ENCODE measurements around the gene INTS14. TPM values are rescaled to one million over a fixed set of nuclear protein-coding genes. Genes with fewer than 3 reads are reported as not detected.

Gene INTS14
- total RNA-seq, 1 experiment from 2014 or later, result 39.9 TPM

- peak overlapping the region; percentile 1 for H3K27ac ChIP-seq (ENCODE audit: low read depth, low read length, poor library complexity, severe bottlenecking)
- no TSS peak for BruUV-seq (replicated peaks)
- POLR2A ChIA-PET (ENCODE audit: low non-redundant PET), result no interaction called here
- H3K36me3 ChIP-seq (ENCODE audit: insufficient read depth, low read length, poor library complexity, severe bottlenecking), result no peaks in the 10 kb centered on the region
- H3K9me3 ChIP-seq (ENCODE audit: low read depth, low read length, poor library complexity, severe bottlenecking), result no peaks in the 10 kb centered on the region
- no peak for DNase-seq (ENCODE audit: low spot score)
- CTCF ChIA-PET, result no interaction called here
- no peak overlapping the region for H3K4me3 ChIP-seq (ENCODE audit: low read depth, low read length, poor library complexity, severe bottlenecking)
- TF ChIP-seq EZH2 (IDR thresholded peaks at IDR 0.05; ENCODE audit: borderline replicate concordance, low read depth, low read length, poor library complexity, severe bottlenecking) (no peak), CTCF (conservative IDR thresholded peaks at IDR 0.05; ENCODE audit: low read depth, low read length) (no peak)
- intact Hi-C loops (cut with micrococcal nuclease; ENCODE audit: unreplicated experiment), result no loop called here
- no peaks in the 10 kb centered on the region for H3K27me3 ChIP-seq (replicated peaks; ENCODE audit: insufficient read depth, low read depth, low read length, poor library complexity)
- no peaks in the 10 kb centered on the region for H3K4me1 ChIP-seq (ENCODE audit: insufficient read depth, low read length, poor library complexity, severe bottlenecking)
Measured at GRCh38 chr15:65540314-65540713, 70.6 kb downstream of the INTS14 start.

- intact Hi-C loops (cut with micrococcal nuclease; ENCODE audit: unreplicated experiment), result no loop called here
- no peak for TF ChIP-seq CTCF (conservative IDR thresholded peaks at IDR 0.05; ENCODE audit: low read depth, low read length)
- no peaks in the 10 kb centered on the region for H3K36me3 ChIP-seq (ENCODE audit: insufficient read depth, low read length, poor library complexity, severe bottlenecking)
- BruUV-seq (replicated peaks), result no TSS peak
- POLR2A ChIA-PET (ENCODE audit: low non-redundant PET), result no interaction called here
- H3K4me3 ChIP-seq (ENCODE audit: low read depth, low read length, poor library complexity, severe bottlenecking), result no peak overlapping the region
- peaks cover 23% of the 10 kb centered on the region for H3K4me1 ChIP-seq (ENCODE audit: insufficient read depth, low read length, poor library complexity, severe bottlenecking)
- CTCF ChIA-PET, result no interaction called here
- no peak overlapping the region for H3K27ac ChIP-seq (ENCODE audit: low read depth, low read length, poor library complexity, severe bottlenecking)
- no peaks in the 10 kb centered on the region for H3K27me3 ChIP-seq (replicated peaks; ENCODE audit: insufficient read depth, low read depth, low read length, poor library complexity)
- DNase-seq (ENCODE audit: low spot score), result no peak
- no peaks in the 10 kb centered on the region for H3K9me3 ChIP-seq (ENCODE audit: low read depth, low read length, poor library complexity, severe bottlenecking)
Measured at GRCh38 chr15:65535192-65535591, 75.7 kb downstream of the INTS14 start.

GRCh38 chr15:65533057-65533756, 77.7 kb downstream of the INTS14 start:
- BruUV-seq (replicated peaks), result no TSS peak
- DNase-seq (ENCODE audit: low spot score), result no peak
- no peak overlapping the region for H3K27ac ChIP-seq (ENCODE audit: low read depth, low read length, poor library complexity, severe bottlenecking)
- ChIA-PET POLR2A (ENCODE audit: low non-redundant PET) (no interaction called here), CTCF (no interaction called here)
- no peaks in the 10 kb centered on the region for H3K9me3 ChIP-seq (ENCODE audit: low read depth, low read length, poor library complexity, severe bottlenecking)
- intact Hi-C loops (cut with micrococcal nuclease; ENCODE audit: unreplicated experiment), result no loop called here
- peak overlapping the region; percentile 95 for H3K4me3 ChIP-seq (ENCODE audit: low read depth, low read length, poor library complexity, severe bottlenecking)
- TF ChIP-seq CTCF (conservative IDR thresholded peaks at IDR 0.05; ENCODE audit: low read depth, low read length), result no peak
- no peak for TF ChIP-seq EZH2 (IDR thresholded peaks at IDR 0.05; ENCODE audit: borderline replicate concordance, low read depth, low read length, poor library complexity, severe bottlenecking)
- H3K27me3 ChIP-seq (replicated peaks; ENCODE audit: insufficient read depth, low read depth, low read length, poor library complexity), result no peaks in the 10 kb centered on the region
- peaks cover 27% of the 10 kb centered on the region for H3K4me1 ChIP-seq (ENCODE audit: insufficient read depth, low read length, poor library complexity, severe bottlenecking)
- no peaks in the 10 kb centered on the region for H3K36me3 ChIP-seq (ENCODE audit: insufficient read depth, low read length, poor library complexity, severe bottlenecking)

All from A673 (cell line).